ENCODE data around the gene C16orf54. TPM values are rescaled to one million over a fixed set of nuclear protein-coding genes. Genes with fewer than 3 reads are reported as not detected.

Gene C16orf54
- total and polyA plus RNA-seq, 9 of the 15 experiments (the other 6 are each of a cell fraction or from before 2014, with no cell fraction given): 0.09 TPM; not detected in 8

GRCh38 chr16:29784901-29785500, 39.2 kb upstream of the C16orf54 start (continued):
- TF ChIP-seq HCFC1 (IDR thresholded peaks at IDR 0.05; ENCODE audit: low read depth, low read length): 0 out of 2 replicates have a peak, but pooled peaks have one; percentile 29
- TF ChIP-seq, protein P1, sequence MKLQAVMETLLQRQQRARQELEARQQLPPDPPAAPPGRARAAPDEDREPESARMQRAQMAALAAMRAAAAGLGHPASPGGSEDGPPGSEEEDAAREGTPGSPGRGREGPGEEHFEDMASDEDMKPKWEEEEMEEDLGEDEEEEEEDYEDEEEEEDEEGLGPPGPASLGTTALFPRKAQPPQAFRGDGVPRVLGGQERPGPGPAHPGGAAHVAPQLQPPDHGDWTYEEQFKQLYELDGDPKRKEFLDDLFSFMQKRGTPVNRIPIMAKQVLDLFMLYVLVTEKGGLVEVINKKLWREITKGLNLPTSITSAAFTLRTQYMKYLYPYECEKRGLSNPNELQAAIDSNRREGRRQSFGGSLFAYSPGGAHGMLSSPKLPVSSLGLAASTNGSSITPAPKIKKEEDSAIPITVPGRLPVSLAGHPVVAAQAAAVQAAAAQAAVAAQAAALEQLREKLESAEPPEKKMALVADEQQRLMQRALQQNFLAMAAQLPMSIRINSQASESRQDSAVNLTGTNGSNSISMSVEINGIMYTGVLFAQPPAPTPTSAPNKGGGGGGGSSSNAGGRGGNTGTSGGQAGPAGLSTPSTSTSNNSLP (IDR thresholded peaks at IDR 0.05; ENCODE audit: borderline replicate concordance, low read depth, low read length): no peak
- peak; percentile 65; the same call in 1 of the 2 replicates for TF ChIP-seq MBD1 (CRISPR knock-in tag; IDR thresholded peaks at IDR 0.05)
- TF ChIP-seq ZC3H4 (CRISPR knock-in tag; IDR thresholded peaks at IDR 0.05; ENCODE audit: borderline replicate concordance): no peak
- TF ChIP-seq RB1 (IDR thresholded peaks at IDR 0.05; ENCODE audit: low read depth): peak; percentile 41; the same call in 1 of the 2 replicates
- TF ChIP-seq NBN (IDR thresholded peaks at IDR 0.05; ENCODE audit: low read depth): 0 out of 2 replicates have a peak, but pooled peaks have one; percentile 22
- TF ChIP-seq ZNF197 (CRISPR knock-in tag; IDR thresholded peaks at IDR 0.05; ENCODE audit: low read depth): 0 out of 2 replicates have a peak, but pooled peaks have one; percentile 37
- TF ChIP-seq CEBPB (tag; IDR thresholded peaks at IDR 0.05): no peak
- no peak for TF ChIP-seq NR3C1 (CRISPR knock-in tag; IDR thresholded peaks at IDR 0.05)
- TF ChIP-seq ZNF316 (IDR thresholded peaks at IDR 0.05): peak; percentile 91
- peak; percentile 87 for TF ChIP-seq CBX1 (IDR thresholded peaks at IDR 0.05; ENCODE audit: low read depth)
- TF ChIP-seq GATA2 (CRISPR knock-in tag; IDR thresholded peaks at IDR 0.05): no peak
- no peak for TF ChIP-seq TOE1 (IDR thresholded peaks at IDR 0.05; ENCODE audit: borderline replicate concordance)
- no peak for TF ChIP-seq TOE1 (CRISPR knock-in tag; IDR thresholded peaks at IDR 0.05; ENCODE audit: borderline replicate concordance, low read depth)
- TF ChIP-seq ZNF644 (tag; IDR thresholded peaks at IDR 0.05; ENCODE audit: low read depth): no peak
- no peak for TF ChIP-seq PYGO2 (tag; IDR thresholded peaks at IDR 0.05)
- peak; percentile 54 for TF ChIP-seq HNRNPLL (IDR thresholded peaks at IDR 0.05; ENCODE audit: low read depth, low read length, poor library complexity, severe bottlenecking)
- TF ChIP-seq TRIM24 (IDR thresholded peaks at IDR 0.05): peak in 1 of 2 experiments; percentile 67; a peak in 2 of 4 replicates
- TF ChIP-seq MYNN (IDR thresholded peaks at IDR 0.05): 0 out of 2 replicates have a peak, but pooled peaks have one; percentile 13
- TF ChIP-seq MYNN (CRISPR knock-in tag; IDR thresholded peaks at IDR 0.05): no peak
- no peak for TF ChIP-seq ZC3H11A (IDR thresholded peaks at IDR 0.05; ENCODE audit: low read depth, low read length)
- TF ChIP-seq, protein P2, sequence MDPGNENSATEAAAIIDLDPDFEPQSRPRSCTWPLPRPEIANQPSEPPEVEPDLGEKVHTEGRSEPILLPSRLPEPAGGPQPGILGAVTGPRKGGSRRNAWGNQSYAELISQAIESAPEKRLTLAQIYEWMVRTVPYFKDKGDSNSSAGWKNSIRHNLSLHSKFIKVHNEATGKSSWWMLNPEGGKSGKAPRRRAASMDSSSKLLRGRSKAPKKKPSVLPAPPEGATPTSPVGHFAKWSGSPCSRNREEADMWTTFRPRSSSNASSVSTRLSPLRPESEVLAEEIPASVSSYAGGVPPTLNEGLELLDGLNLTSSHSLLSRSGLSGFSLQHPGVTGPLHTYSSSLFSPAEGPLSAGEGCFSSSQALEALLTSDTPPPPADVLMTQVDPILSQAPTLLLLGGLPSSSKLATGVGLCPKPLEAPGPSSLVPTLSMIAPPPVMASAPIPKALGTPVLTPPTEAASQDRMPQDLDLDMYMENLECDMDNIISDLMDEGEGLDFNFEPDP (CRISPR knock-in tag; IDR thresholded peaks at IDR 0.05): no peak
- TF ChIP-seq CSDE1 (IDR thresholded peaks at IDR 0.05): no peak
- TF ChIP-seq ESRRA (IDR thresholded peaks at IDR 0.05; ENCODE audit: borderline replicate concordance, low read depth): peak; percentile 54; the same call in 1 of the 2 replicates
- TF ChIP-seq MAX (CRISPR knock-in tag; IDR thresholded peaks at IDR 0.05): peak; percentile 52
- TF ChIP-seq CREBBP (IDR thresholded peaks at IDR 0.05; ENCODE audit: low read depth, low read length): no peak
